ENCODE measurements around the gene USP33.

GRCh38 chr1:77683160-77684148 lies 76.2 kb downstream of the USP33 start:
- TF ChIP-seq CTCF (IDR thresholded peaks at IDR 0.05) (peak; percentile 76 to 93 (median 82)), POLR2A (IDR thresholded peaks at IDR 0.05) (no peak)
